B cell (primary cell): Measurements from ENCODE around the gene CD4. TPM values are rescaled to one million over a fixed set of nuclear protein-coding genes. Genes with fewer than 3 reads are reported as not detected.

Source experiments
- ATAC-seq: fragments of 200-7000 bp; cut with Tn5 transposase; one replicate; pipeline ENCODE4 v1.10.0; 2021; ENCODE audit warnings: low read depth, mild to moderate bottlenecking, moderate number of reproducible peaks, moderate library complexity
- CTCF ChIA-PET: fragments of 350-600 bp; sonication (Branson Sonifier 250); formaldehyde crosslinking; loops from one replicate; lab custom pipeline; 2021; ENCODE audit warnings: antibody characterized with exemption, inconsistent platforms; lab: Charles Lee
- POLR2A ChIA-PET: fragments of 350-600 bp; sonication (Branson Sonifier 250); formaldehyde crosslinking; loops from one replicate; lab custom pipeline; 2021; ENCODE audit warnings: antibody characterized with exemption; lab: Charles Lee
- DNase-seq: peaks from one replicate; pipeline ENCODE4 v3.0.0; 2013
- H2AFZ ChIP-seq: 2 replicates; pipeline ENCODE4 v1.6.1; 2012; ENCODE audit warnings: mild to moderate bottlenecking, low read depth, low read length; ENCODE audit not compliant: insufficient read depth, poor library complexity, severe bottlenecking
- H3K27ac ChIP-seq, 2 donors: 1 replicate in 1 of 2; 2 replicates in 1 of 2; pipeline ENCODE4 v1.5.1; 2012 to 2013; ENCODE audit warnings: low read length in 2 of 2, mild to moderate bottlenecking in 2 of 2, moderate library complexity in 1 of 2
- H3K27me3 ChIP-seq, 4 experiments: fragments of 200-600 bp in 1 of 4; sonication (generic) in 1 of 4; replicated peaks in 1 of 4; 1 replicate in 2 of 4; 2 replicates in 2 of 4; pipeline versions ENCODE4 v1.6.1 to v1.7.0; 2013 to 2016; ENCODE audit warnings: low read length in 3 of 4, mild to moderate bottlenecking in 2 of 4, mixed read lengths in 1 of 4, moderate library complexity in 1 of 4; ENCODE audit not compliant: insufficient read depth in 4 of 4, control insufficient read depth in 3 of 4; ENCODE audit errors: control extremely low read depth in 1 of 4
- H3K36me3 ChIP-seq, 2 experiments: replicated peaks in 1 of 2; 1 replicate in 1 of 2; 2 replicates in 1 of 2; pipeline versions ENCODE4 v1.6.1 to v1.7.1; 2013; ENCODE audit warnings: low read length in 1 of 2; ENCODE audit not compliant: insufficient read depth in 2 of 2, control insufficient read depth in 1 of 2; ENCODE audit errors: control extremely low read depth in 1 of 2, extremely low read depth in 1 of 2
- H3K4me1 ChIP-seq, 2 donors: fragments of 200-600 bp in 1 of 2; sonication (generic) in 1 of 2; 1 replicate in 1 of 2; 2 replicates in 1 of 2; pipeline versions ENCODE4 v1.5.1 to v1.6.1; 2013 to 2017; ENCODE audit warnings: low read length in 2 of 2; ENCODE audit not compliant: control insufficient read depth in 2 of 2, insufficient read depth in 2 of 2
- H3K4me2 ChIP-seq: replicated peaks from 2 replicates; pipeline ENCODE3; 2012; ENCODE audit warnings: mild to moderate bottlenecking, low read depth, low read length; ENCODE audit not compliant: poor library complexity, severe bottlenecking
- H3K4me3 ChIP-seq, 5 experiments: fragments of 200-600 bp in 1 of 5; sonication (generic) in 1 of 5; 1 replicate in 3 of 5; 2 replicates in 2 of 5; pipeline versions ENCODE4 v1.5.1 to v1.7.0; 2011 to 2016; ENCODE audit warnings: low read length in 4 of 5, mild to moderate bottlenecking in 4 of 5, low read depth in 2 of 5, control low read depth in 1 of 5, moderate library complexity in 1 of 5; ENCODE audit not compliant: insufficient read depth in 1 of 5; ENCODE audit errors: control extremely low read depth in 1 of 5, extremely low read depth in 1 of 5
- H3K79me2 ChIP-seq: fragments of 200-600 bp; sonication (generic); one replicate; pipeline ENCODE4 v1.6.0; 2016; ENCODE audit warnings: low read length; ENCODE audit not compliant: control insufficient read depth, insufficient read depth
- H3K9ac ChIP-seq: fragments of 200-600 bp; sonication (generic); 2 replicates; pipeline ENCODE4 v1.6.1; 2017; ENCODE audit warnings: mild to moderate bottlenecking, low read length, moderate library complexity
- H3K9me3 ChIP-seq, 3 donors: one replicate each; pipeline versions ENCODE4 v1.6.1 to v1.7.1; 2013; ENCODE audit warnings: low read length in 2 of 3; ENCODE audit not compliant: control insufficient read depth in 2 of 3, insufficient read depth in 1 of 3; ENCODE audit errors: control extremely low read depth in 1 of 3
- H4K20me1 ChIP-seq: 2 replicates; pipeline ENCODE4 v1.6.0; 2012; ENCODE audit warnings: mild to moderate bottlenecking, low read length; ENCODE audit not compliant: insufficient read depth, control insufficient read depth, poor library complexity, severe bottlenecking
- H3K27ac Mint-ChIP-seq: one replicate; pipeline ENCODE4 v1.8.0; 2021; ENCODE audit warnings: mixed read lengths
- H3K27me3 Mint-ChIP-seq: one replicate; pipeline ENCODE4 v1.8.0; 2021; ENCODE audit warnings: mixed read lengths
- H3K4me1 Mint-ChIP-seq: one replicate; pipeline ENCODE4 v1.8.0; 2021; ENCODE audit warnings: mixed read lengths
- H3K4me3 Mint-ChIP-seq: one replicate; pipeline ENCODE4 v1.8.0; 2021; ENCODE audit warnings: mixed read lengths
- H3K9me3 Mint-ChIP-seq: one replicate; pipeline ENCODE4 v1.8.0; 2022; ENCODE audit warnings: mixed read lengths; ENCODE audit not compliant: insufficient read depth
- CTCF ChIP-seq: fragments of 200-600 bp; IDR thresholded peaks from one replicate; pipeline ENCODE4 v1.8.0; 2022; ENCODE audit warnings: antibody characterized with exemption, mild to moderate bottlenecking
- EZH2 ChIP-seq: IDR thresholded peaks from 2 replicates; pipeline ENCODE4 v1.6.1; 2012; ENCODE audit warnings: borderline replicate concordance, low read depth, mild to moderate bottlenecking, moderate library complexity, low read length; ENCODE audit not compliant: insufficient read depth, poor library complexity, severe bottlenecking
- WGBS: methylation state at CpG from one replicate; pipeline ENCODE4 v1.1.5; 2013; ENCODE audit warnings: missing lambda C conversion rate; ENCODE audit not compliant: insufficient coverage; 5-methylcytosine and 5-hydroxymethylcytosine counted together
- intact Hi-C: fragments of 100-400 bp; cut with micrococcal nuclease; formaldehyde crosslinking; loops from one replicate; pipeline ENCODE4 v1.10.0; 2022
- polyA plus RNA-seq: library from polyadenylated mRNA; depleted of rRNA; stranded (reverse); fragments of >200 nt; gene quantifications from 2 replicates; pipeline ENCODE4 v1.2.3, GENCODE V29; 2012
- total RNA-seq, 2 donors: library from RNA; stranded (reverse); fragments of 120-200 nt in 1 of 2; gene quantifications; 1 replicate in 1 of 2; 2 replicates in 1 of 2; pipeline versions ENCODE4 v1.2.3 to v1.2.4, GENCODE V29; 2013 to 2022

CD4 gene
- total and polyA plus RNA-seq, 2 donors (not counting 1 experiment from before 2014, with no cell fraction given): 0.49 to 2.2 TPM

GRCh38 chr12:6766651-6767349, 22.5 kb upstream of the CD4 start:
- POLR2A ChIA-PET: interaction anchor here (0.6 to 2.0 kb wide), 6 partner anchors 13 to 81 kb away, joined by 3 to 16 read pairs (median 6); partner anchors contain the start of genes COPS7A, MLF2 and ZNF384
- peaks cover 34% of the 10 kb centered on the region for H3K4me1 Mint-ChIP-seq

More at GRCh38 chr12:6766651-6767349, 22.5 kb upstream of the CD4 start:
- intact Hi-C loops: loop anchor here (1.0 to 5.0 kb wide), 3 partner anchors 13 to 198 kb away; partner anchors contain the start of genes CDCA3, MLF2, NOP2 and USP5
- Histone ChIP-seq H3K9ac (peak overlapping the region; percentile 67), H3K4me2 (peak overlapping the region; percentile 96), H3K9me3 (peaks cover 0 to 4% (median 0%) of the 10 kb centered on the region in 3 donors), H4K20me1 (no peaks in the 10 kb centered on the region), H3K79me2 (no peaks in the 10 kb centered on the region), H3K36me3 (no peaks in the 10 kb centered on the region), H3K27me3 (peaks cover 0 to 63% (median 29%) of the 10 kb centered on the region in 4 experiments), H3K4me1 (peaks cover 33 to 40% of the 10 kb centered on the region in 2 donors), H3K4me3 (peak overlapping the region in 4 of 5 experiments; percentile 41 to 78 (median 54)), H3K27ac (no peak overlapping the region), H2AFZ (peak overlapping the region; percentile 95)
- H3K27ac Mint-ChIP-seq: peak overlapping the region; percentile 23
- CTCF ChIA-PET: interaction anchor here (0.5 to 6.0 kb wide), 25 partner anchors 8 to 532 kb away, joined by 3 to 85 read pairs (median 3); partner anchors contain the start of genes CDCA3, COPS7A, MLF2 and USP5
- H3K9me3 Mint-ChIP-seq: no peaks in the 10 kb centered on the region
- TF ChIP-seq CTCF (peak; percentile 69), EZH2 (peak; percentile 62)
- ATAC-seq: peak; percentile 74
- peak; percentile 81 for DNase-seq
- peaks cover 49% of the 10 kb centered on the region for H3K27me3 Mint-ChIP-seq
- H3K4me3 Mint-ChIP-seq: peak overlapping the region; percentile 90
- WGBS: under 1% methylated on average over 88 of the region's 88 CpGs
